Neural progenitor cell (in vitro differentiated cells): Measurements from ENCODE around the gene PPM1L.

Experiments
- EZH2 ChIP-seq: fragments of 200-600 bp; sonication (generic); IDR thresholded peaks from 2 replicates; pipeline ENCODE4 v1.6.1; 2017; ENCODE audit warnings: antibody characterized with exemption, mild to moderate bottlenecking, moderate library complexity
- EZH2phosphoT487 ChIP-seq: fragments of 200-600 bp; sonication (generic); IDR thresholded peaks from 2 replicates; pipeline ENCODE4 v1.6.1; 2017; ENCODE audit warnings: antibody characterized with exemption
- TF ChIP-seq, protein P1 (sequence below): fragments of 200-600 bp; sonication (generic); IDR thresholded peaks from 2 replicates; pipeline ENCODE4 v1.5.1; 2017; ENCODE audit warnings: antibody characterized with exemption, mild to moderate bottlenecking

DNA sequence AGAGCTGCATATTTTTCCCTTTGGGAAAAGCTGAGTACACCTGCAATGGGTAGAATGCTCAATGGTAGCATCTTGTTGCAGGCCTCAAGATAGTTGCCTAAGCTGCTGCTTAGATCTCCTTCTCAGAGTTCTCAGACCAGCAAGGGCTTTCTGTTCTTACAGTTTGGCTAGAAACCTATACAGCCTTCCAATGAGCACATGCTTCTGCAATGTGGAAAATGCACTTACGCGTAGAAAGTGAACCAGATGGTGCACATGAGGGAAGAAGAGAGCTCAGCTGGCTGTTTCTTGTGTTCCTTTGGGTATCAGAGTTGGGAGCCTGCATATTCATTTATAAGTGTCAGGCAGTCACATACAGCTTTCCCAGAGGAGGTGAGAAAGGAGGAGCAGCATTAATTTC, 212.7 kb downstream of the PPM1L start:
- TF ChIP-seq, protein P1, sequence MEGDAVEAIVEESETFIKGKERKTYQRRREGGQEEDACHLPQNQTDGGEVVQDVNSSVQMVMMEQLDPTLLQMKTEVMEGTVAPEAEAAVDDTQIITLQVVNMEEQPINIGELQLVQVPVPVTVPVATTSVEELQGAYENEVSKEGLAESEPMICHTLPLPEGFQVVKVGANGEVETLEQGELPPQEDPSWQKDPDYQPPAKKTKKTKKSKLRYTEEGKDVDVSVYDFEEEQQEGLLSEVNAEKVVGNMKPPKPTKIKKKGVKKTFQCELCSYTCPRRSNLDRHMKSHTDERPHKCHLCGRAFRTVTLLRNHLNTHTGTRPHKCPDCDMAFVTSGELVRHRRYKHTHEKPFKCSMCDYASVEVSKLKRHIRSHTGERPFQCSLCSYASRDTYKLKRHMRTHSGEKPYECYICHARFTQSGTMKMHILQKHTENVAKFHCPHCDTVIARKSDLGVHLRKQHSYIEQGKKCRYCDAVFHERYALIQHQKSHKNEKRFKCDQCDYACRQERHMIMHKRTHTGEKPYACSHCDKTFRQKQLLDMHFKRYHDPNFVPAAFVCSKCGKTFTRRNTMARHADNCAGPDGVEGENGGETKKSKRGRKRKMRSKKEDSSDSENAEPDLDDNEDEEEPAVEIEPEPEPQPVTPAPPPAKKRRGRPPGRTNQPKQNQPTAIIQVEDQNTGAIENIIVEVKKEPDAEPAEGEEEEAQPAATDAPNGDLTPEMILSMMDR: no peak
- no peak for TF ChIP-seq EZH2phosphoT487
- TF ChIP-seq EZH2: no peak
